Measurements from ENCODE around the gene TMEM117.

The TMEM117 gene

GRCh38 chr12:44054281-44054680 is 218.4 kb downstream of the TMEM117 start:
- H3F3A ChIP-seq (ENCODE audit: insufficient read depth, low read length), result no peaks in the 10 kb centered on the region
- H3K9ac ChIP-seq (ENCODE audit: low read length), result no peak overlapping the region
- no peaks in the 10 kb centered on the region for H3K4me1 ChIP-seq (ENCODE audit: insufficient read depth, low read length, severe bottlenecking)
- no peaks in the 10 kb centered on the region for H3K9me2 ChIP-seq (ENCODE audit: low read depth, low read length)
- no peaks in the 10 kb centered on the region for H3K36me3 ChIP-seq (ENCODE audit: insufficient read depth, low read length)
- no peaks in the 10 kb centered on the region for H3K9me3 ChIP-seq (ENCODE audit: low read length)
- H3K4me2 ChIP-seq (ENCODE audit: low read length), result no peak overlapping the region
- no peak overlapping the region for H2AFZ ChIP-seq (ENCODE audit: low read length)
- no peak for TF ChIP-seq EZH2 (IDR thresholded peaks at IDR 0.05; ENCODE audit: borderline replicate concordance, low read length)
- TF ChIP-seq, protein P1, sequence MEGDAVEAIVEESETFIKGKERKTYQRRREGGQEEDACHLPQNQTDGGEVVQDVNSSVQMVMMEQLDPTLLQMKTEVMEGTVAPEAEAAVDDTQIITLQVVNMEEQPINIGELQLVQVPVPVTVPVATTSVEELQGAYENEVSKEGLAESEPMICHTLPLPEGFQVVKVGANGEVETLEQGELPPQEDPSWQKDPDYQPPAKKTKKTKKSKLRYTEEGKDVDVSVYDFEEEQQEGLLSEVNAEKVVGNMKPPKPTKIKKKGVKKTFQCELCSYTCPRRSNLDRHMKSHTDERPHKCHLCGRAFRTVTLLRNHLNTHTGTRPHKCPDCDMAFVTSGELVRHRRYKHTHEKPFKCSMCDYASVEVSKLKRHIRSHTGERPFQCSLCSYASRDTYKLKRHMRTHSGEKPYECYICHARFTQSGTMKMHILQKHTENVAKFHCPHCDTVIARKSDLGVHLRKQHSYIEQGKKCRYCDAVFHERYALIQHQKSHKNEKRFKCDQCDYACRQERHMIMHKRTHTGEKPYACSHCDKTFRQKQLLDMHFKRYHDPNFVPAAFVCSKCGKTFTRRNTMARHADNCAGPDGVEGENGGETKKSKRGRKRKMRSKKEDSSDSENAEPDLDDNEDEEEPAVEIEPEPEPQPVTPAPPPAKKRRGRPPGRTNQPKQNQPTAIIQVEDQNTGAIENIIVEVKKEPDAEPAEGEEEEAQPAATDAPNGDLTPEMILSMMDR (IDR thresholded peaks at IDR 0.05; ENCODE audit: low read length), result no peak
- no peaks in the 10 kb centered on the region for H3K79me2 ChIP-seq (ENCODE audit: insufficient read depth, low read length)
- H3K4me3 ChIP-seq (ENCODE audit: low read depth, low read length, poor library complexity, severe bottlenecking), result no peak overlapping the region
- H3K27me3 ChIP-seq (ENCODE audit: insufficient read depth, low read length), result no peaks in the 10 kb centered on the region
- no peaks in the 10 kb centered on the region for H4K20me1 ChIP-seq (ENCODE audit: insufficient read depth, low read length)
- no peak overlapping the region for H3K27ac ChIP-seq (ENCODE audit: low read depth, low read length, poor library complexity, severe bottlenecking)

GRCh38 chr12:44058366-44058765 is 222.5 kb downstream of the TMEM117 start:
- Histone ChIP-seq H4K20me1 (ENCODE audit: insufficient read depth, low read length) (no peaks in the 10 kb centered on the region), H3K4me2 (ENCODE audit: low read length) (no peak overlapping the region), H3K4me3 (ENCODE audit: low read depth, low read length, poor library complexity, severe bottlenecking) (no peak overlapping the region), H3K9ac (ENCODE audit: low read length) (no peak overlapping the region), H3K9me3 (ENCODE audit: low read length) (no peaks in the 10 kb centered on the region), H3K36me3 (ENCODE audit: insufficient read depth, low read length) (no peaks in the 10 kb centered on the region), H3F3A (ENCODE audit: insufficient read depth, low read length) (no peaks in the 10 kb centered on the region), H3K4me1 (ENCODE audit: insufficient read depth, low read length, severe bottlenecking) (no peaks in the 10 kb centered on the region), H3K27me3 (ENCODE audit: insufficient read depth, low read length) (no peaks in the 10 kb centered on the region), H3K9me2 (ENCODE audit: low read depth, low read length) (no peaks in the 10 kb centered on the region), H3K79me2 (ENCODE audit: insufficient read depth, low read length) (no peaks in the 10 kb centered on the region), H2AFZ (ENCODE audit: low read length) (no peak overlapping the region), H3K27ac (ENCODE audit: low read depth, low read length, poor library complexity, severe bottlenecking) (no peak overlapping the region)
- TF ChIP-seq EZH2 (IDR thresholded peaks at IDR 0.05; ENCODE audit: borderline replicate concordance, low read length), result no peak

DNA sequence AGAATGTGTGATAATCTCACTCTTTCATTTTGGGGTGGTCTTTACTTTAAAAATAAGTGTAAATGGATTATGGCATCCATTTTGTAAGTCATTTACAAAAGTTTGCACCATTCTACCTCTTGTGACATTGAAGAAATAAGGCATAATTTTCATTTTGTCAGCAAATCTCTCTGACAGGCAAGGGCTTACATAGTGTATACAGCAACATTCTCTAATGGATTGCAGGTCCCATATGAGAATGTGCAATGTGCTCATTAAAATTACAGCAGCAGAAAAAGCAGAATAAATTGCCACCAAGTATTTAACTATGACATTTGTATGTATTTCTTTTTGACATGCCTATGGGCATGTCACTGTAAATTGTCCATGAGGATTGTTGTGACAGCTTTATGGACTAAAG is 223.6 kb downstream of the TMEM117 start:
- Histone ChIP-seq H3K4me2 (ENCODE audit: low read length) (no peak overlapping the region), H3K9me3 (ENCODE audit: low read length) (no peaks in the 10 kb centered on the region), H3K4me3 (ENCODE audit: low read depth, low read length, poor library complexity, severe bottlenecking) (no peak overlapping the region), H3K27ac (ENCODE audit: low read depth, low read length, poor library complexity, severe bottlenecking) (no peak overlapping the region), H3K27me3 (ENCODE audit: insufficient read depth, low read length) (no peaks in the 10 kb centered on the region), H3K36me3 (ENCODE audit: insufficient read depth, low read length) (no peaks in the 10 kb centered on the region), H3K9me2 (ENCODE audit: low read depth, low read length) (no peaks in the 10 kb centered on the region), H3K4me1 (ENCODE audit: insufficient read depth, low read length, severe bottlenecking) (no peaks in the 10 kb centered on the region), H2AFZ (ENCODE audit: low read length) (no peak overlapping the region), H3K9ac (ENCODE audit: low read length) (no peak overlapping the region), H3K79me2 (ENCODE audit: insufficient read depth, low read length) (no peaks in the 10 kb centered on the region), H3F3A (ENCODE audit: insufficient read depth, low read length) (no peaks in the 10 kb centered on the region), H4K20me1 (ENCODE audit: insufficient read depth, low read length) (no peaks in the 10 kb centered on the region)
- no peak for TF ChIP-seq EZH2 (IDR thresholded peaks at IDR 0.05; ENCODE audit: borderline replicate concordance, low read length)
- TF ChIP-seq, protein P1 (IDR thresholded peaks at IDR 0.05; ENCODE audit: low read length), result no peak

- no peak overlapping the region for H3K4me3 ChIP-seq (ENCODE audit: low read depth, low read length, poor library complexity, severe bottlenecking)
- no peaks in the 10 kb centered on the region for H3K4me1 ChIP-seq (ENCODE audit: insufficient read depth, low read length, severe bottlenecking)
- H3K9me3 ChIP-seq (ENCODE audit: low read length), result no peaks in the 10 kb centered on the region
These were observed 227.8 kb downstream of the TMEM117 start for GRCh38 chr12:44063671-44064070.

More at GRCh38 chr12:44063671-44064070, 227.8 kb downstream of the TMEM117 start:
- Histone ChIP-seq H3K36me3 (ENCODE audit: insufficient read depth, low read length) (no peaks in the 10 kb centered on the region), H4K20me1 (ENCODE audit: insufficient read depth, low read length) (no peaks in the 10 kb centered on the region), H3K79me2 (ENCODE audit: insufficient read depth, low read length) (no peaks in the 10 kb centered on the region), H3K4me2 (ENCODE audit: low read length) (no peak overlapping the region), H3K27me3 (ENCODE audit: insufficient read depth, low read length) (no peaks in the 10 kb centered on the region), H3F3A (ENCODE audit: insufficient read depth, low read length) (no peaks in the 10 kb centered on the region), H3K27ac (ENCODE audit: low read depth, low read length, poor library complexity, severe bottlenecking) (no peak overlapping the region), H2AFZ (ENCODE audit: low read length) (no peak overlapping the region), H3K9me2 (ENCODE audit: low read depth, low read length) (no peaks in the 10 kb centered on the region), H3K9ac (ENCODE audit: low read length) (no peak overlapping the region)
- TF ChIP-seq, protein P1 (IDR thresholded peaks at IDR 0.05; ENCODE audit: low read length), result no peak

Data from OCI-LY1 (cell line).